Upper lobe of right lung (tissue), 1 donor: Measurements from ENCODE around the gene UBL3. TPM values are rescaled to one million over a fixed set of nuclear protein-coding genes. Genes with fewer than 3 reads are reported as not detected.
A peak's percentile ranks its signal among the peaks of the same experiment; 100 is the strongest.

Source experiments
- ATAC-seq: fragments of 200-7000 bp; cut with Tn5 transposase; one replicate; pipeline ENCODE4 v1.9.1; 2020; ENCODE audit warnings: mild to moderate bottlenecking, moderate library complexity
- DNase-seq: peaks from one replicate; pipeline ENCODE4 v3.0.0-alpha.2; 2020
- H3K27ac ChIP-seq: fragments of 200-600 bp; one replicate; pipeline ENCODE4 v1.8.0; 2022
- H3K27me3 ChIP-seq: fragments of 200-600 bp; one replicate; pipeline ENCODE4 v1.8.0; 2022; ENCODE audit warnings: mild to moderate bottlenecking
- H3K36me3 ChIP-seq: fragments of 200-600 bp; one replicate; pipeline ENCODE4 v1.8.0; 2022
- H3K4me1 ChIP-seq: fragments of 200-600 bp; one replicate; pipeline ENCODE4 v1.8.0; 2022
- H3K4me3 ChIP-seq: fragments of 200-600 bp; one replicate; pipeline ENCODE4 v1.8.0; 2022; ENCODE audit warnings: mild to moderate bottlenecking
- H3K9me3 ChIP-seq: fragments of 200-600 bp; one replicate; pipeline ENCODE4 v1.8.0; 2022
- CTCF ChIP-seq: fragments of 200-600 bp; IDR thresholded peaks from one replicate; pipeline ENCODE4 v1.8.0; 2022; ENCODE audit warnings: antibody characterized with exemption
- intact Hi-C: fragments of 100-400 bp; cut with DNase I; formaldehyde crosslinking; loops from one replicate; pipeline ENCODE4 v1.11.0; 2022
- total RNA-seq: library from RNA; stranded (reverse); fragmentation: NEBNext Ultra II Directional; extraction: Animal tissue kit (Norgen Biotek cat#: 25700); gene quantifications from one replicate; pipeline ENCODE4 v1.2.1, GENCODE V29; 2021
- donor health status: DM: no; HTN: yes; CAD: no; lungs with severe emphysema.

Gene UBL3
- total RNA-seq, 1 donor from 2014 or later, result 56.1 TPM

DNA sequence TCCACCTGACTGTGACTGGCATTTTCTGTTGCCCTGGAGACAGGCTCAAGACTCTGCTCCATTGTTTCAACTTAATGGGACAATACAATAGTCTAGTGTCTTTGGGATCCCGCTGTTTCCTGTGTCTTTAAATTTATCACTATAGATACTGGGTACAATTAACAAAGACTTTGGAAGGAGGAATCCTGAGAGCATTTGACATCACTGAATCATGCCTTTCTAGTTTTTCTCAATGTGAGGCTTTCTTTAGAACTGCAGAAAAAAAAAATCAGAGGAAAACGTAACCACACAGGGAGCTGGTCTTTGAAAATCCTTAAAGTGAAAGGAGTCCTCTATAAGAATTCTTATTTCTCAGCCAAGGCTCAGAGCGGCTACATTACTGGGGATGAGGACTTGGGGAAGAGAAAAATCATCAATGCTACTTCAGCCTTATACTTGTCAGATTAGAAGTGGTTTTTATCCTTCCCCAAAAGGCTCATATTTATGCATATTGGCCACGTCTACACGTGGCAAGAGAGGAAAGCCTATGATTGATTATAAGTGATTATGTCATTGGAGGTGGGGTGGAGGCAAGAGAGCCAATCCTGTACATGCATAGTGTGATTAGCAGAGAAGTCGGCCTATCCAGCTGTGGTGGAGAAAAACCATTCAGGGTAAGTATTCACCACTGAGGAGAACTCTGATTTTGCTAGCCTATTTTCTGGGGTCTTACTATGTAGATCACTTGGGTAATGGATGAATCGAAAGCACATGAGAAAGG, 34.4 kb upstream of the UBL3 start:
- no peaks in the 10 kb centered on the region for H3K36me3 ChIP-seq
- no peaks in the 10 kb centered on the region for H3K27me3 ChIP-seq
- no peak for ATAC-seq
- DNase-seq, result no peak
- no peaks in the 10 kb centered on the region for H3K9me3 ChIP-seq
- H3K4me1 ChIP-seq, result no peaks in the 10 kb centered on the region
- intact Hi-C loops, result no loop called here
- no peak for TF ChIP-seq CTCF
- H3K4me3 ChIP-seq, result no peak overlapping the region
- H3K27ac ChIP-seq, result no peak overlapping the region

GRCh38 chr13:29883941-29884518, 33.6 kb upstream of the UBL3 start:
- no peaks in the 10 kb centered on the region for H3K4me1 ChIP-seq
- H3K9me3 ChIP-seq, result no peaks in the 10 kb centered on the region
- DNase-seq (no peak), ATAC-seq (peak; percentile 49)
- no peak overlapping the region for H3K27ac ChIP-seq
- H3K36me3 ChIP-seq, result no peaks in the 10 kb centered on the region
- intact Hi-C loops, result no loop called here
- no peak for TF ChIP-seq CTCF
- no peak overlapping the region for H3K4me3 ChIP-seq
- H3K27me3 ChIP-seq, result no peaks in the 10 kb centered on the region

DNA sequence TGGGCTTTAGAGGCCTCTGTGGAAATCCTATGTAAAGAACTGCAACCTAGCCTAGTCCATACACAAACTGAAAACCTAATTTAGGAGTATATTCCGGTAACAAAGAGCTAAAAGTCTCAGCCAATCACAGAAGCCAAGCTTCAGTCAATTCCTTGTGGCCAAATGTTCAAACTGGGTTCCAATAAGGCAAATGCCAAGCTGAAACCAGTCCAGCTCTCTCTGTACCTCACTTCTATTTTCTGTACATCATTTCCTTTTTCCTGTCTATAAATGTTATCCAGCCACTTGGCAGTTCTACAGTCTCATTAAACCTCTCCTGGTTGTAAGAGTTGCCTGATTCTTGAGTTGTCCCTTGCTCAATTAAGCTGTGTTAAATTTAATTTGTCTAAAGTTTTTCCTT, 31.7 kb upstream of the UBL3 start:
- DNase-seq (no peak), ATAC-seq (no peak)
- TF ChIP-seq CTCF, result no peak
- no peaks in the 10 kb centered on the region for H3K4me1 ChIP-seq
- H3K27ac ChIP-seq, result no peak overlapping the region
- intact Hi-C loops, result no loop called here
- H3K27me3 ChIP-seq, result no peaks in the 10 kb centered on the region
- no peak overlapping the region for H3K4me3 ChIP-seq
- H3K36me3 ChIP-seq, result no peaks in the 10 kb centered on the region
- no peaks in the 10 kb centered on the region for H3K9me3 ChIP-seq

DNA sequence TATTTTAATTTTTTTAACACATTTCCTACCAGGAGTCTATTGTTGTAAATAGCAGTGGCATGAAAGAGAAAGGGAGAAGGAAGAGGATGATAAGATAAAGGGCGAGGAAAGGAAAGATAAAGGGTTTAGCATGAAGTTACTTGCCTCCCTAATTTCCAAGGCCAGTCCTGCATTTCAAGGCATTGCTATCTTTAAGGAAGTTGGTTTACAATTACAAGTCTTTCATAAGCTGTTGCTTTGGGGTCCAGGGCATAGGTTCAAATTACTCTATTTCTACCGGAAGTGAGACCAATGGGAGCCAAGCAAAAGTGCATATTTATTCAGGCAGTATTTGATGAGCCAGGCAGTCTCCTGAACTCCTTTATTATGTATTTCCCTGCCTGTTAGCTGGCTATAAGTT, 27.7 kb upstream of the UBL3 start:
- ATAC-seq (no peak), DNase-seq (no peak)
- TF ChIP-seq CTCF, result no peak

DNA sequence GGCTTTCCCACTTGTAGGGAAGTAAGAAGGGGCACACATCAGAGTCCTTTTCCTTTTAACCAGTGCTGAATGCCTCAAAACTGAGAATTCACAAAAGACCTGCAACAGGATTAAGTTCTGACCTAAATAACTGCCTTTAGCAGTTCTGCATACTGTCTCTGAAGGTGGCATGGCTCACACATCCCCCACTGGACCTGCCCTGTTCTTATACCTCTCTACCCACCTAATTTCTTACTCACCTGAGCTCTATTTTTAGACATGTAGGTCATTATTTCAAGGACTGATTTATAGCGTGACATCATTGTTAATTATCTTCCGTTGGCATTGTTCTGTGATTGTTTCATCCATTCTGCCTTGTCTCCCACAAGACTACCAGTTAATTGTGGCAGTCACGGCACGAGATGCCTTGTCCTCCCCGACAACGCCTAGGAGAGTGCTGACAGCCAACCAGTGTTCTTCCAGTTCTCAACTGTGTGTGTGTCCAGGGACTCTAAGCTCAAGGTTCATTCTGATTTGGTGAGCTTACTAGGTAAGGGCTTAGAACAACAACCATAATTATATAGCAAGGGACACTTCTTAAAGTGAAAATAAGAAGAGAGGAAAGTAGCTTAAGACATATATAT, 27.1 kb upstream of the UBL3 start:
- no peak overlapping the region for H3K27ac ChIP-seq
- ATAC-seq (no peak), DNase-seq (no peak)
- H3K9me3 ChIP-seq, result no peaks in the 10 kb centered on the region
- H3K4me3 ChIP-seq, result no peak overlapping the region
- no peaks in the 10 kb centered on the region for H3K36me3 ChIP-seq
- H3K4me1 ChIP-seq, result no peaks in the 10 kb centered on the region
- intact Hi-C loops, result no loop called here
- H3K27me3 ChIP-seq, result no peaks in the 10 kb centered on the region
- no peak for TF ChIP-seq CTCF

More for the DNA sequence above, 27.7 kb upstream of the UBL3 start:
- Histone ChIP-seq H3K4me3 (no peak overlapping the region), H3K9me3 (no peaks in the 10 kb centered on the region), H3K36me3 (no peaks in the 10 kb centered on the region), H3K4me1 (no peaks in the 10 kb centered on the region), H3K27ac (no peak overlapping the region), H3K27me3 (no peaks in the 10 kb centered on the region)
- intact Hi-C loops, result no loop called here
